Right ventricle myocardium superior (tissue), 1 donor: ENCODE measurements around the gene ACOT11. TPM values are rescaled to one million over a fixed set of nuclear protein-coding genes. Genes with fewer than 3 reads are reported as not detected.
"Not testable (repeated sequence)": the region's sequence is repeated elsewhere in the genome, so short reads cannot be mapped to it uniquely, and the experiment has no call there.

Experiments used
- ATAC-seq: fragments of 200-7000 bp; cut with Tn5 transposase; one replicate; pipeline ENCODE4 v1.9.1; 2020; ENCODE audit warnings: mild to moderate bottlenecking; ENCODE audit not compliant: poor library complexity
- DNase-seq: peaks from one replicate; pipeline ENCODE4 v3.0.0-alpha.2; 2020
- intact Hi-C: fragments of 100-400 bp; cut with DNase I; formaldehyde crosslinking; loops from one replicate; pipeline ENCODE4 v1.11.2; 2022
- total RNA-seq: library from RNA; stranded (reverse); fragmentation: NEBNext Ultra II Directional; extraction: Animal tissue kit (Norgen Biotek cat#: 25700); gene quantifications from one replicate; pipeline ENCODE4 v1.2.1, GENCODE V29; 2021
- donor health status: DM: no; HTN: yes; CAD: no; lungs with severe emphysema.

ACOT11 gene
- total RNA-seq, 1 donor from 2014 or later, result 38.5 TPM

- DNase-seq, intact Hi-C loops, ATAC-seq: not testable (repeated sequence)
Observed at GRCh38 chr1:54526565-54526964, 21.5 kb upstream of the ACOT11 start.

GRCh38 chr1:54528613-54529012 is 19.4 kb upstream of the ACOT11 start:
- ATAC-seq (no peak), DNase-seq (no peak)
- intact Hi-C loops, result no loop called here

- DNase-seq, result no peak
- ATAC-seq, result no peak
- intact Hi-C loops, result no loop called here
Observed at GRCh38 chr1:54532033-54532432, 16.0 kb upstream of the ACOT11 start.

- DNase-seq, ATAC-seq, intact Hi-C loops: not testable (repeated sequence)
Observed at GRCh38 chr1:54536656-54537055, 11.4 kb upstream of the ACOT11 start.

GRCh38 chr1:54537611-54538010 is 10.4 kb upstream of the ACOT11 start:
- ATAC-seq, result no peak

GRCh38 chr1:54538538-54538937 is 9.5 kb upstream of the ACOT11 start:
- ATAC-seq, result no peak
- intact Hi-C loops, result no loop called here
- no peak for DNase-seq

More at GRCh38 chr1:54537611-54538010, 10.4 kb upstream of the ACOT11 start:
- intact Hi-C loops, result no loop called here
- DNase-seq, result no peak

- ATAC-seq, result no peak
- intact Hi-C loops, result no loop called here
- DNase-seq, result no peak
Observed at GRCh38 chr1:54540582-54541295, 7.3 kb upstream of the ACOT11 start.

GRCh38 chr1:54542120-54542961 is 5.7 kb upstream of the ACOT11 start:
- intact Hi-C loops, result no loop called here
- ATAC-seq (peak; percentile 85), DNase-seq (peak; percentile 77)

GRCh38 chr1:54542962-54543539 is 5.0 kb upstream of the ACOT11 start:
- intact Hi-C loops, result no loop called here
- DNase-seq, result no peak
- no peak for ATAC-seq

GRCh38 chr1:54543729-54544496 is 4.1 kb upstream of the ACOT11 start:
- ATAC-seq (no peak), DNase-seq (no peak)
- intact Hi-C loops, result no loop called here

- DNase-seq (no peak), ATAC-seq (no peak)
- intact Hi-C loops, result loop anchor here (5.0 kb wide), 1 partner anchor 36 kb away; no protein-coding TSS in a partner anchor
Observed at GRCh38 chr1:54545916-54546635, 2.0 kb upstream of the ACOT11 start.

GRCh38 chr1:54546651-54547401 is 1.2 kb upstream of the ACOT11 start:
- DNase-seq, result no peak
- ATAC-seq, result no peak
- intact Hi-C loops, result loop anchor here (5.0 kb wide), 1 partner anchor 35 kb away; no protein-coding TSS in a partner anchor

GRCh38 chr1:54548389-54549044 is 489 bp downstream of the ACOT11 start:
- intact Hi-C loops, result loop anchor here (5.0 kb wide), 1 partner anchor 34 kb away; no protein-coding TSS in a partner anchor

GRCh38 chr1:54549181-54549924 is 1.3 kb downstream of the ACOT11 start:
- intact Hi-C loops, result loop anchor here (5.0 kb wide), 1 partner anchor 33 kb away; no protein-coding TSS in a partner anchor
- DNase-seq (peak; percentile 64), ATAC-seq (peak; percentile 10)

More at GRCh38 chr1:54548389-54549044, 489 bp downstream of the ACOT11 start:
- peak; percentile 53 for ATAC-seq
- DNase-seq, result no peak

GRCh38 chr1:54551891-54552290 is 3.9 kb downstream of the ACOT11 start:
- intact Hi-C loops, result no loop called here
- ATAC-seq (no peak), DNase-seq (no peak)
